ENCODE data around the gene CUX1. TPM values are rescaled to one million over a fixed set of nuclear protein-coding genes. Genes with fewer than 3 reads are reported as not detected.

Gene CUX1
- total and polyA plus RNA-seq, 2 donors (not counting 1 experiment from before 2014, with no cell fraction given): 10.8 to 86.5 TPM

DNA sequence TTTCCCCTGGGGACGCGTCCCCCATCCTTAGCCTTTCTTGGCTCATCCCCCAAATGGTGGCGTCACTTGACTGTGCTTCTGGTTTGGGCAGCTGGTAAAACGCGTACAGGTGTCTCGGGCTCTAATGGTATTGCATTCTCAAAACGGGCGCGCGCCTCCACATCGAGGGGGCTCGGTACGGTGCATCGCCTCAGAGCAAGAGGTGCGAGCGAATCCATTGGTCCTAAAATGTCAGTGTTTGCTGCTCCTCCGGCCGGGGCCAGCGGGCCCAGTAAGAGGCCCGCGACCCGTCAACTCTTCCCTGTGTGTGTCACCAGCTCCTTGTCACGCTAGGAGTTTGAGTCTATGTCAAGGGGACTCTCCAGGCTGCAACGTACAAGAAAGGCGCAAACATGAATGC, 378.6 kb downstream of the CUX1 start:
- no peaks in the 10 kb centered on the region for H3K9me3 ChIP-seq (ENCODE audit: control extremely low read depth in 1 of 3, control insufficient read depth in 2 of 3, insufficient read depth in 1 of 3, low read length in 2 of 3)
- H3K4me1 Mint-ChIP-seq: no peaks in the 10 kb centered on the region
- ChIA-PET POLR2A (no interaction called here), CTCF (no interaction called here)
- no peak overlapping the region for H3K4me3 ChIP-seq (ENCODE audit: control extremely low read depth in 1 of 5, extremely low read depth in 1 of 5, insufficient read depth in 1 of 5, low read depth in 2 of 5, low read length in 4 of 5)
- no peak overlapping the region for H3K4me2 ChIP-seq (replicated peaks; ENCODE audit: low read depth, low read length, poor library complexity, severe bottlenecking)
- H3K27ac Mint-ChIP-seq: no peak overlapping the region
- intact Hi-C loops (cut with micrococcal nuclease): no loop called here
- no peaks in the 10 kb centered on the region for H3K4me1 ChIP-seq (ENCODE audit: control insufficient read depth in 2 of 2, insufficient read depth in 2 of 2, low read length in 2 of 2)
- no peak overlapping the region for H3K4me3 Mint-ChIP-seq
- TF ChIP-seq EZH2 (IDR thresholded peaks at IDR 0.05; ENCODE audit: borderline replicate concordance, insufficient read depth, low read depth, low read length, poor library complexity, severe bottlenecking) (no peak), CTCF (IDR thresholded peaks at IDR 0.05) (no peak)
- peaks cover 1 to 58% of the 10 kb centered on the region in 2 experiments for H3K36me3 ChIP-seq (replicated peaks in 1 of 2; ENCODE audit: control extremely low read depth in 1 of 2, control insufficient read depth in 1 of 2, extremely low read depth in 1 of 2, insufficient read depth in 2 of 2, low read length in 1 of 2)
- 96% methylated on average over 23 of the region's 25 CpGs for WGBS (ENCODE audit: insufficient coverage)
- no peaks in the 10 kb centered on the region for H4K20me1 ChIP-seq (ENCODE audit: control insufficient read depth, insufficient read depth, low read length, poor library complexity, severe bottlenecking)
- no peaks in the 10 kb centered on the region for H3K79me2 ChIP-seq (ENCODE audit: control insufficient read depth, insufficient read depth, low read length)
- H3K9ac ChIP-seq (ENCODE audit: low read length): no peak overlapping the region
- H3K27ac ChIP-seq (ENCODE audit: low read length in 2 of 2): no peak overlapping the region
- DNase-seq: no peak
- H3K27me3 Mint-ChIP-seq: no peaks in the 10 kb centered on the region
- ATAC-seq (ENCODE audit: low read depth): no peak
- no peaks in the 10 kb centered on the region for H3K9me3 Mint-ChIP-seq (ENCODE audit: insufficient read depth)
- no peaks in the 10 kb centered on the region for H3K27me3 ChIP-seq (replicated peaks in 1 of 4; ENCODE audit: control extremely low read depth in 1 of 4, control insufficient read depth in 3 of 4, insufficient read depth in 4 of 4, low read length in 3 of 4)
- no peak overlapping the region for H2AFZ ChIP-seq (ENCODE audit: insufficient read depth, low read depth, low read length, poor library complexity, severe bottlenecking)

GRCh38 chr7:102197161-102197560, 379.7 kb downstream of the CUX1 start:
- no peak for ATAC-seq (ENCODE audit: low read depth)
- ChIA-PET CTCF (no interaction called here), POLR2A (no interaction called here)
- no peaks in the 10 kb centered on the region for H3K4me1 ChIP-seq (ENCODE audit: control insufficient read depth in 2 of 2, insufficient read depth in 2 of 2, low read length in 2 of 2)
- H3K27me3 ChIP-seq (replicated peaks in 1 of 4; ENCODE audit: control extremely low read depth in 1 of 4, control insufficient read depth in 3 of 4, insufficient read depth in 4 of 4, low read length in 3 of 4): no peaks in the 10 kb centered on the region
- no peaks in the 10 kb centered on the region for H3K9me3 Mint-ChIP-seq (ENCODE audit: insufficient read depth)
- H3K9ac ChIP-seq (ENCODE audit: low read length): no peak overlapping the region
- H3K4me1 Mint-ChIP-seq: no peaks in the 10 kb centered on the region
- H3K27me3 Mint-ChIP-seq: no peaks in the 10 kb centered on the region
- 97% methylated on average over 11 of the region's 17 CpGs for WGBS (ENCODE audit: insufficient coverage)
- H3K27ac ChIP-seq (ENCODE audit: low read length in 2 of 2): no peak overlapping the region
- H2AFZ ChIP-seq (ENCODE audit: insufficient read depth, low read depth, low read length, poor library complexity, severe bottlenecking): no peak overlapping the region
- TF ChIP-seq CTCF (IDR thresholded peaks at IDR 0.05): no peak
- no peak for TF ChIP-seq EZH2 (IDR thresholded peaks at IDR 0.05; ENCODE audit: borderline replicate concordance, insufficient read depth, low read depth, low read length, poor library complexity, severe bottlenecking)
- H3K9me3 ChIP-seq (ENCODE audit: control extremely low read depth in 1 of 3, control insufficient read depth in 2 of 3, insufficient read depth in 1 of 3, low read length in 2 of 3): no peaks in the 10 kb centered on the region
- no peak overlapping the region for H3K4me2 ChIP-seq (replicated peaks; ENCODE audit: low read depth, low read length, poor library complexity, severe bottlenecking)
- no peaks in the 10 kb centered on the region for H4K20me1 ChIP-seq (ENCODE audit: control insufficient read depth, insufficient read depth, low read length, poor library complexity, severe bottlenecking)
- no peak overlapping the region for H3K27ac Mint-ChIP-seq
- H3K79me2 ChIP-seq (ENCODE audit: control insufficient read depth, insufficient read depth, low read length): no peaks in the 10 kb centered on the region
- H3K4me3 ChIP-seq (ENCODE audit: control extremely low read depth in 1 of 5, extremely low read depth in 1 of 5, insufficient read depth in 1 of 5, low read depth in 2 of 5, low read length in 4 of 5): no peak overlapping the region
- DNase-seq: no peak
- no peak overlapping the region for H3K4me3 Mint-ChIP-seq
- peaks cover 1 to 60% of the 10 kb centered on the region in 2 experiments for H3K36me3 ChIP-seq (replicated peaks in 1 of 2; ENCODE audit: control extremely low read depth in 1 of 2, control insufficient read depth in 1 of 2, extremely low read depth in 1 of 2, insufficient read depth in 2 of 2, low read length in 1 of 2)
- intact Hi-C loops (cut with micrococcal nuclease): no loop called here
